H1 (cell line): ENCODE results near the gene ANXA1. TPM values are rescaled to one million over a fixed set of nuclear protein-coding genes. Genes with fewer than 3 reads are reported as not detected.

Experiments
- CTCF ChIA-PET: fragments of 300-600 bp; sonication (Branson Sonifier 250); formaldehyde crosslinking; loops from one replicate; lab custom pipeline; 2021; ENCODE audit not compliant: partially characterized antibody; lab: Charles Lee
- POLR2A ChIA-PET: fragments of 300-600 bp; sonication (Branson Sonifier 250); formaldehyde crosslinking; loops from one replicate; lab custom pipeline; 2021; ENCODE audit warnings: inconsistent platforms; ENCODE audit not compliant: partially characterized antibody; lab: Charles Lee
- DNase-seq, 2 experiments: peaks; one replicate each; pipeline versions ENCODE4 v3.0.0 to v3.0.0-alpha.2; 2010 to 2022; ENCODE audit warnings: low spot score in 2 of 2, low read depth in 1 of 2, mixed read lengths in 1 of 2
- FAIRE-seq: peaks from 2 replicates; lab custom pipeline; 2011; peaks lifted over from hg19 to GRCh38; lab: Jason Lieb, UNC
- H2AFZ ChIP-seq: 2 replicates; pipeline ENCODE4 v1.8.1; 2012; ENCODE audit warnings: low read length, inconsistent platforms
- H2AK5ac ChIP-seq: 2 replicates; pipeline ENCODE4 v1.6.1; 2013; ENCODE audit warnings: low read depth, low read length
- H2BK120ac ChIP-seq: replicated peaks from 2 replicates; pipeline ENCODE3; 2013; ENCODE audit warnings: low read depth, low read length, inconsistent platforms
- H2BK12ac ChIP-seq: 2 replicates; pipeline ENCODE4 v1.6.1; 2013; ENCODE audit warnings: low read depth, low read length
- H2BK15ac ChIP-seq: 2 replicates; pipeline ENCODE4 v1.6.1; 2013; ENCODE audit warnings: low read length
- H2BK20ac ChIP-seq: 2 replicates; pipeline ENCODE4 v1.6.1; 2013; ENCODE audit warnings: low read length
- H2BK5ac ChIP-seq: 2 replicates; pipeline ENCODE4 v1.6.1; 2013; ENCODE audit warnings: low read depth, low read length
- H3K14ac ChIP-seq: 2 replicates; pipeline ENCODE4 v1.6.1; 2013; ENCODE audit warnings: inconsistent platforms; ENCODE audit not compliant: insufficient read length
- H3K18ac ChIP-seq: 2 replicates; pipeline ENCODE4 v1.6.1; 2013; ENCODE audit warnings: low read length; ENCODE audit errors: extremely low read depth
- H3K23ac ChIP-seq: 2 replicates; pipeline ENCODE4 v1.6.1; 2013; ENCODE audit warnings: inconsistent platforms; ENCODE audit not compliant: insufficient read length
- H3K23me2 ChIP-seq: 2 replicates; pipeline ENCODE4 v1.6.1; 2013; ENCODE audit warnings: low read depth, low read length
- H3K27ac ChIP-seq: 2 replicates; pipeline ENCODE4 v1.6.1; 2011; ENCODE audit warnings: low read depth, low read length, inconsistent platforms
- H3K27me3 ChIP-seq, 4 experiments: replicated peaks in 1 of 4; 1 replicate in 1 of 4; 2 replicates in 3 of 4; pipeline versions ENCODE4 v1.6.1 to v1.8.1; 2011 to 2013; ENCODE audit warnings: low read length in 3 of 4, mild to moderate bottlenecking in 3 of 4, inconsistent platforms in 2 of 4, mixed read lengths in 2 of 4, moderate library complexity in 1 of 4; ENCODE audit not compliant: control insufficient read depth in 3 of 4, insufficient read depth in 3 of 4; ENCODE audit errors: extremely low read depth in 1 of 4
- H3K36me3 ChIP-seq, 4 experiments: 2 replicates each; pipeline versions ENCODE4 v1.6.1 to v1.8.1; 2011 to 2013; ENCODE audit warnings: mild to moderate bottlenecking in 4 of 4, low read length in 3 of 4, moderate library complexity in 2 of 4, control low read depth in 1 of 4, inconsistent platforms in 1 of 4; ENCODE audit not compliant: insufficient read depth in 4 of 4, control insufficient read depth in 2 of 4
- H3K4ac ChIP-seq: replicated peaks from 2 replicates; pipeline ENCODE3; 2013; ENCODE audit warnings: low read length, low read depth, mixed read lengths, inconsistent platforms; ENCODE audit not compliant: insufficient read length
- H3K4me1 ChIP-seq, 4 experiments: replicated peaks in 1 of 4; 1 replicate in 1 of 4; 2 replicates in 3 of 4; pipeline versions ENCODE4 v1.6.1 to v1.8.1; 2011 to 2013; ENCODE audit warnings: low read length in 3 of 4, inconsistent platforms in 2 of 4, mixed read lengths in 1 of 4; ENCODE audit not compliant: insufficient read depth in 4 of 4, control insufficient read depth in 3 of 4
- H3K4me2 ChIP-seq, 2 experiments: 2 replicates each; pipeline versions ENCODE4 v1.6.1 to v1.8.1; 2011 to 2013; ENCODE audit warnings: low read depth in 2 of 2, low read length in 2 of 2, control low read depth in 1 of 2, inconsistent platforms in 1 of 2, mild to moderate bottlenecking in 1 of 2; ENCODE audit not compliant: insufficient read depth in 1 of 2
- H3K4me3 ChIP-seq, 4 experiments: fragments of 200-600, 300-600 bp in 1 of 4; sonication (generic), shearing (Covaris generic), sonication (Bioruptor Twin) in 1 of 4; 2 replicates each; pipeline versions ENCODE4 v1.5.1 to v1.8.1; 2011 to 2016; ENCODE audit warnings: low read length in 4 of 4, low read depth in 3 of 4, control low read depth in 2 of 4, inconsistent platforms in 2 of 4, mild to moderate bottlenecking in 2 of 4, mixed read lengths in 1 of 4, moderate library complexity in 1 of 4; ENCODE audit not compliant: insufficient read depth in 2 of 4; ENCODE audit errors: extremely low read depth in 1 of 4
- H3K56ac ChIP-seq: replicated peaks from 2 replicates; pipeline ENCODE3; 2013; ENCODE audit warnings: low read depth, mild to moderate bottlenecking, mixed read lengths, low read length, inconsistent platforms; ENCODE audit not compliant: insufficient read length
- H3K79me1 ChIP-seq: 2 replicates; pipeline ENCODE4 v1.6.1; 2013; ENCODE audit warnings: low read depth, low read length, control low read depth
- H3K79me2 ChIP-seq, 2 experiments: 2 replicates each; pipeline versions ENCODE4 v1.6.1 to v1.8.1; 2012 to 2013; ENCODE audit warnings: low read length in 2 of 2, mild to moderate bottlenecking in 2 of 2, inconsistent platforms in 1 of 2; ENCODE audit not compliant: insufficient read depth in 2 of 2, control insufficient read depth in 1 of 2
- H3K9ac ChIP-seq, 4 experiments: replicated peaks in 1 of 4; 1 replicate in 1 of 4; 2 replicates in 3 of 4; pipeline versions ENCODE4 v1.6.1 to v1.8.1; 2011 to 2013; ENCODE audit warnings: low read depth in 3 of 4, low read length in 3 of 4, control low read depth in 2 of 4, mild to moderate bottlenecking in 2 of 4, moderate library complexity in 2 of 4, inconsistent platforms in 1 of 4; ENCODE audit errors: extremely low read depth in 1 of 4
- H3K9me3 ChIP-seq, 2 experiments: 2 replicates each; pipeline versions ENCODE4 v1.6.1 to v1.8.1; 2012 to 2013; ENCODE audit warnings: mild to moderate bottlenecking in 2 of 2, moderate library complexity in 2 of 2, control low read depth in 1 of 2, inconsistent platforms in 1 of 2, low read depth in 1 of 2, low read length in 1 of 2, mixed read lengths in 1 of 2; ENCODE audit not compliant: insufficient read depth in 2 of 2
- H4K20me1 ChIP-seq, 2 experiments: replicated peaks in 1 of 2; 2 replicates each; pipeline versions ENCODE3 to v1.8.1; 2011 to 2013; ENCODE audit warnings: inconsistent platforms in 2 of 2, low read length in 2 of 2, mild to moderate bottlenecking in 1 of 2; ENCODE audit not compliant: insufficient read depth in 2 of 2, control insufficient read depth in 1 of 2
- H4K5ac ChIP-seq: 2 replicates; pipeline ENCODE4 v1.6.1; 2013; ENCODE audit warnings: low read length, low read depth, mixed read lengths, inconsistent platforms; ENCODE audit not compliant: insufficient read length
- H4K8ac ChIP-seq: 2 replicates; pipeline ENCODE4 v1.8.0; 2013; ENCODE audit warnings: mild to moderate bottlenecking, moderate library complexity, low read length, inconsistent platforms; ENCODE audit not compliant: insufficient read depth; ENCODE audit errors: extremely low read depth
- H4K91ac ChIP-seq: replicated peaks from 2 replicates; pipeline ENCODE3; 2013; ENCODE audit warnings: low read length, mixed read lengths, inconsistent platforms; ENCODE audit not compliant: insufficient read length
- BACH1 ChIP-seq: IDR thresholded peaks from 2 replicates; pipeline ENCODE4 v1.6.1; 2012; ENCODE audit warnings: low read length, improper control_type of control experiment
- CTBP2 ChIP-seq: IDR thresholded peaks from 2 replicates; pipeline ENCODE4 v1.7.0; 2011; ENCODE audit warnings: borderline replicate concordance, mild to moderate bottlenecking, moderate library complexity, mixed read lengths, low read length; ENCODE audit not compliant: insufficient read depth, insufficient read length
- SIX5 ChIP-seq: IDR thresholded peaks from 2 replicates; pipeline ENCODE4 v1.6.1; 2011; ENCODE audit warnings: mild to moderate bottlenecking, low read depth, low read length
- WGBS, 2 experiments: shearing (Covaris generic) in 1 of 2; methylation state at CpG; one replicate each; pipeline versions ENCODE4 v1.1.6 to v1.1.7; 2013 to 2015; ENCODE audit warnings: low lambda C conversion rate in 2 of 2, mixed read lengths in 2 of 2, inconsistent platforms in 1 of 2, low coverage in 1 of 2, missing lambda C conversion rate in 1 of 2; ENCODE audit not compliant: insufficient replicate concordance in 2 of 2, insufficient coverage in 1 of 2, insufficient read length in 1 of 2; ENCODE audit errors: extremely low coverage in 1 of 2, missing lambda C conversion rate in 1 of 2; 5-methylcytosine and 5-hydroxymethylcytosine counted together
- polyA plus RNA-seq, 7 experiments: library from polyadenylated mRNA; depleted of rRNA in 3 of 7; stranded (reverse) in 5 of 7; unstranded in 2 of 7; fragments of >200 nt in 5 of 7; fragments of 200-250 nt in 2 of 7; gene quantifications; 1 replicate in 5 of 7; 2 replicates in 1 of 7; 4 replicates in 1 of 7; pipeline versions ENCODE4 v1.2.1 to v1.2.3, GENCODE V29; 2011 to 2013; ENCODE audit warnings: missing spikeins in 2 of 7, mixed read lengths in 2 of 7
- total RNA-seq: library from RNA; stranded (reverse); fragmentation: NEBNext Ultra II Directional; extraction: Animal tissue kit (Norgen Biotek cat#: 25700); gene quantifications from 2 replicates; pipeline ENCODE4 v1.2.1, GENCODE V29; 2021

The ANXA1 gene
- total and polyA plus RNA-seq, 2 of the 8 experiments (the other 6 are each of a cell fraction or from before 2014, with no cell fraction given) = 0.71 to 5.7 TPM

- H3K9me3 ChIP-seq = no peaks in the 10 kb centered on the region
- H2BK120ac ChIP-seq = no peak overlapping the region
- H3K56ac ChIP-seq = no peak overlapping the region
- H4K91ac ChIP-seq = no peak overlapping the region
- no peak overlapping the region for H2BK15ac ChIP-seq
- no peak overlapping the region for H3K27ac ChIP-seq
- no peak overlapping the region for H3K23ac ChIP-seq
- H4K8ac ChIP-seq = no peak overlapping the region
- no peaks in the 10 kb centered on the region for H3K36me3 ChIP-seq
- TF ChIP-seq SIX5 (no peak), CTBP2 (no peak), BACH1 (no peak)
- no peaks in the 10 kb centered on the region for H3K23me2 ChIP-seq
- ChIA-PET CTCF (interaction anchor here (0.6 to 1.6 kb wide), 2 partner anchors 33 to 716 kb away, joined by 3 read pairs; no protein-coding TSS in a partner anchor), POLR2A (no interaction called here)
- DNase-seq (no peak), FAIRE-seq (no peak)
- no peaks in the 10 kb centered on the region for H3K27me3 ChIP-seq
- H2AK5ac ChIP-seq = no peak overlapping the region
- H2AFZ ChIP-seq = no peak overlapping the region
- no peak overlapping the region for H2BK5ac ChIP-seq
- no peak overlapping the region for H3K18ac ChIP-seq
- no peaks in the 10 kb centered on the region for H3K79me1 ChIP-seq
- H3K4me2 ChIP-seq = no peak overlapping the region
- H3K4ac ChIP-seq = no peak overlapping the region
- H3K9ac ChIP-seq = no peak overlapping the region
- no peak overlapping the region for H3K4me3 ChIP-seq
- no peaks in the 10 kb centered on the region for H4K20me1 ChIP-seq
- H2BK20ac ChIP-seq = no peak overlapping the region
- H3K14ac ChIP-seq = no peak overlapping the region
- H3K79me2 ChIP-seq = no peaks in the 10 kb centered on the region
- H3K4me1 ChIP-seq = peaks cover 0 to 5% (median under 1%) of the 10 kb centered on the region in 4 experiments; a peak in 1 of 7 replicates
- H2BK12ac ChIP-seq = no peak overlapping the region
- WGBS, 2 experiments = 96% methylated on average over 3 of the region's 3 CpGs; no CpG with 5 or more reads in 1 of the 2 experiments
- no peak overlapping the region for H4K5ac ChIP-seq
These were observed 3.2 kb upstream of the ANXA1 start for GRCh38 chr9:73148447-73148937.
